Body of pancreas (tissue), 4 donors: ENCODE results near the gene CHRD. TPM values are rescaled to one million over a fixed set of nuclear protein-coding genes. Genes with fewer than 3 reads are reported as not detected.

Experiments
- ATAC-seq: fragments of 150-250 bp; one replicate; pipeline ENCODE4 v1.9.1; 2016
- DNase-seq, 4 donors: peaks; one replicate each; pipeline ENCODE4 v3.0.0-alpha.2; 2019
- H3K27ac ChIP-seq, 4 donors: fragments of 200-600 bp; sonication (generic); 1 replicate in 3 of 4; 2 replicates in 1 of 4; pipeline versions ENCODE4 v1.5.1 to v1.6.1; 2016 to 2019; ENCODE audit warnings: mild to moderate bottlenecking in 1 of 4, mixed read lengths in 1 of 4, moderate library complexity in 1 of 4
- H3K27me3 ChIP-seq, 2 donors: fragments of 200-600 bp; sonication (generic); one replicate each; pipeline ENCODE4 v1.6.0; 2016; ENCODE audit warnings: mild to moderate bottlenecking in 1 of 2
- H3K36me3 ChIP-seq, 2 donors: fragments of 200-600 bp; sonication (generic); replicated peaks in 1 of 2; 2 replicates each; pipeline ENCODE4 v1.5.1; 2016; ENCODE audit warnings: low read depth in 2 of 2; ENCODE audit not compliant: insufficient read depth in 1 of 2
- H3K4me1 ChIP-seq: fragments of 200-600 bp; sonication (generic); one replicate; pipeline ENCODE4 v1.6.0; 2016
- H3K4me3 ChIP-seq, 2 donors: fragments of 200-600 bp; sonication (generic); 1 replicate in 1 of 2; 2 replicates in 1 of 2; pipeline ENCODE4 v1.5.1; 2016 to 2019
- H3K9me3 ChIP-seq, 3 donors: fragments of 200-600 bp; sonication (generic); 1 replicate in 2 of 3; 2 replicates in 1 of 3; pipeline ENCODE4 v1.5.1; 2016
- CTCF ChIP-seq, 7 experiments: fragments of 450-650 bp in 4 of 7; fragments of 200-600 bp in 3 of 7; sonication (generic) in 3 of 7; IDR thresholded peaks; one replicate each; pipeline ENCODE4 v1.5.1; 2016 to 2019; ENCODE audit warnings: antibody characterized with exemption in 7 of 7
- POLR2A ChIP-seq, 3 donors: fragments of 450-650 bp; IDR thresholded peaks; one replicate each; pipeline ENCODE4 v1.6.1; 2016; ENCODE audit warnings: antibody characterized with exemption in 3 of 3, mild to moderate bottlenecking in 2 of 3
- WGBS, 2 donors: methylation state at CpG; one replicate each; pipeline ENCODE4 v1.1.5; 2017; 5-methylcytosine and 5-hydroxymethylcytosine counted together
- intact Hi-C: fragments of 100-400 bp; cut with DNase I; formaldehyde crosslinking; loops from one replicate; pipeline ENCODE4 v1.15.1; 2023
- total RNA-seq, 2 donors: library from RNA; depleted of rRNA; stranded (reverse); fragments of >200 nt; gene quantifications; one replicate each; pipeline ENCODE4 v1.1.0, GENCODE V29; 2016

Gene CHRD
- total RNA-seq, 2 donors from 2014 or later: 47.2 to 50.4 TPM

- Histone ChIP-seq H3K9me3 (no peaks in the 10 kb centered on the region), H3K27ac (no peak overlapping the region), H3K4me1 (peaks cover 2% of the 10 kb centered on the region), H3K36me3 (no peaks in the 10 kb centered on the region), H3K27me3 (no peaks in the 10 kb centered on the region), H3K4me3 (no peak overlapping the region)
- DNase-seq (no peak), ATAC-seq (no peak)
- WGBS, 2 donors: 87 to 93% methylated on average over 4 to 5 of the region's 5 CpGs
- intact Hi-C loops: no loop called here
- TF ChIP-seq POLR2A (IDR thresholded peaks at IDR 0.05) (no peak), CTCF (IDR thresholded peaks at IDR 0.05) (no peak)
Observed at GRCh38 chr3:184389935-184390528, 10.2 kb downstream of the CHRD start.

- H3K27me3 ChIP-seq: no peaks in the 10 kb centered on the region
- ATAC-seq (no peak), DNase-seq (no peak)
- WGBS, 2 donors: 78 to 88% methylated on average over 3 of the region's 3 CpGs
- intact Hi-C loops: no loop called here
- H3K4me3 ChIP-seq: no peak overlapping the region
- no peak for TF ChIP-seq POLR2A (IDR thresholded peaks at IDR 0.05)
- TF ChIP-seq CTCF (IDR thresholded peaks at IDR 0.05): no peak
- no peaks in the 10 kb centered on the region for H3K9me3 ChIP-seq
- H3K27ac ChIP-seq: no peak overlapping the region
- H3K4me1 ChIP-seq: peaks cover 7% of the 10 kb centered on the region
- no peaks in the 10 kb centered on the region for H3K36me3 ChIP-seq
Observed at GRCh38 chr3:184391266-184391665, 11.4 kb downstream of the CHRD start.

- Histone ChIP-seq H3K4me1 (peaks cover 7% of the 10 kb centered on the region), H3K27ac (peak overlapping the region in 3 of 4 donors; percentile 25 to 63 (median 54)), H3K4me3 (no peak overlapping the region), H3K36me3 (no peaks in the 10 kb centered on the region), H3K9me3 (no peaks in the 10 kb centered on the region), H3K27me3 (no peaks in the 10 kb centered on the region)
- DNase-seq (peak; percentile 78 to 91 (median 89)), ATAC-seq (peak; percentile 92)
- TF ChIP-seq CTCF (IDR thresholded peaks at IDR 0.05) (no peak), POLR2A (IDR thresholded peaks at IDR 0.05) (no peak)
- intact Hi-C loops: no loop called here
- WGBS, 2 donors: 39 to 60% methylated on average over 3 to 5 of the region's 5 CpGs
Observed at GRCh38 chr3:184395320-184395660, 15.4 kb downstream of the CHRD start.

- 20 to 30% methylated on average over 6 to 9 of the region's 9 CpGs for WGBS, 2 donors
Observed at GRCh38 chr3:184399410-184399809, 19.6 kb downstream of the CHRD start.

More at GRCh38 chr3:184399410-184399809, 19.6 kb downstream of the CHRD start:
- Histone ChIP-seq H3K27me3 (no peaks in the 10 kb centered on the region), H3K9me3 (no peaks in the 10 kb centered on the region), H3K36me3 (no peaks in the 10 kb centered on the region), H3K4me3 (no peak overlapping the region), H3K27ac (no peak overlapping the region), H3K4me1 (peaks cover 7% of the 10 kb centered on the region)
- no peak for TF ChIP-seq POLR2A (IDR thresholded peaks at IDR 0.05)
- no peak for TF ChIP-seq CTCF (IDR thresholded peaks at IDR 0.05)
- ATAC-seq: no peak
- intact Hi-C loops: no loop called here
- peak in 1 of 4 donors; percentile 40 for DNase-seq
